GM20431 (cell line): ENCODE data around the gene GALNT14.
"Not testable (repeated sequence)": the region's sequence is repeated elsewhere in the genome, so short reads cannot be mapped to it uniquely, and the experiment has no call there.

ENCODE experiments used
- in situ Hi-C: fragments of 300-500 bp; cut with MseI, MboI; formaldehyde crosslinking; loops from one replicate; pipeline ENCODE4 v1.15.0; 2020; ENCODE audit warnings: low sequenced_read_pairs; ENCODE audit not compliant: unreplicated experiment

The GALNT14 gene

GRCh38 chr2:30927465-30928075 is 210.7 kb downstream of the GALNT14 start:
- in situ Hi-C loops: no loop called here

GRCh38 chr2:30926606-30927005 is 211.6 kb downstream of the GALNT14 start:
- in situ Hi-C loops: no loop called here

GRCh38 chr2:30923623-30924022 is 214.6 kb downstream of the GALNT14 start:
- in situ Hi-C loops: no loop called here

- in situ Hi-C loops: no loop called here
Measured at GRCh38 chr2:30920511-30920910, 217.7 kb downstream of the GALNT14 start.

GRCh38 chr2:30915486-30915885 is 222.8 kb downstream of the GALNT14 start:
- in situ Hi-C loops: no loop called here

- in situ Hi-C loops: no loop called here
Measured at GRCh38 chr2:30914456-30914855, 223.8 kb downstream of the GALNT14 start.

GRCh38 chr2:30912056-30912455 is 226.2 kb downstream of the GALNT14 start:
- in situ Hi-C loops: no loop called here

- in situ Hi-C loops: no loop called here
Measured at GRCh38 chr2:30911327-30911726, 226.9 kb downstream of the GALNT14 start.

- in situ Hi-C loops: no loop called here
Measured at GRCh38 chr2:30910686-30911085, 227.6 kb downstream of the GALNT14 start.

GRCh38 chr2:30904437-30904836 is 233.8 kb downstream of the GALNT14 start:
- in situ Hi-C loops: not testable (repeated sequence)

- in situ Hi-C loops: no loop called here
Measured at GRCh38 chr2:30903326-30903725, 234.9 kb downstream of the GALNT14 start.

- in situ Hi-C loops: no loop called here
Measured at GRCh38 chr2:30900381-30900780, 237.9 kb downstream of the GALNT14 start.

- in situ Hi-C loops: no loop called here
Measured at GRCh38 chr2:30899516-30900054, 238.7 kb downstream of the GALNT14 start.

- in situ Hi-C loops: no loop called here
Measured at GRCh38 chr2:30897539-30897938, 240.7 kb downstream of the GALNT14 start.

- in situ Hi-C loops: no loop called here
Measured at GRCh38 chr2:30894498-30895119, 243.6 kb downstream of the GALNT14 start.

GRCh38 chr2:30888852-30889409 is 249.3 kb downstream of the GALNT14 start:
- in situ Hi-C loops: no loop called here

- in situ Hi-C loops: no loop called here
Measured at GRCh38 chr2:30886080-30886479, 252.2 kb downstream of the GALNT14 start.

- in situ Hi-C loops: no loop called here
Measured at GRCh38 chr2:30883822-30884221, 254.4 kb downstream of the GALNT14 start.

- in situ Hi-C loops: no loop called here
Measured at GRCh38 chr2:30883184-30883583, 255.1 kb downstream of the GALNT14 start.

- in situ Hi-C loops: no loop called here
Measured at GRCh38 chr2:30880516-30880915, 257.7 kb downstream of the GALNT14 start.

GRCh38 chr2:30877833-30878232 is 260.4 kb downstream of the GALNT14 start:
- in situ Hi-C loops: no loop called here
